ENCODE data around the gene CHGA.

The CHGA gene

GRCh38 chr14:92914087-92914656, 8.8 kb upstream of the CHGA start:
- no peak for DNase-seq (ENCODE audit: extremely low spot score)
- ChIA-PET POLR2A (no interaction called here), CTCF (interaction anchor here (1.4 kb wide), 1 partner anchor 10 kb away, joined by 4 read pairs; no protein-coding TSS in a partner anchor)
- no peak for TF ChIP-seq CTCF (IDR thresholded peaks at IDR 0.05; ENCODE audit: control extremely low read depth, extremely low read depth, low read depth, missing control alignments)

GRCh38 chr14:92916201-92916600, 6.7 kb upstream of the CHGA start:
- no peak for TF ChIP-seq CTCF (IDR thresholded peaks at IDR 0.05; ENCODE audit: control extremely low read depth, extremely low read depth, low read depth, missing control alignments)
- CTCF ChIA-PET: interaction anchor here (1.0 to 1.6 kb wide), 3 partner anchors 9 to 11 kb away, joined by 3 to 4 read pairs (median 3); no protein-coding TSS in a partner anchor

GRCh38 chr14:92917041-92917940, 5.7 kb upstream of the CHGA start:
- CTCF ChIA-PET: interaction anchor here (0.6 to 1.2 kb wide), 2 partner anchors 12 to 19 kb away, joined by 3 read pairs; no protein-coding TSS in a partner anchor
- POLR2A ChIA-PET: no interaction called here
- TF ChIP-seq CTCF (IDR thresholded peaks at IDR 0.05; ENCODE audit: control extremely low read depth, extremely low read depth, low read depth, missing control alignments): no peak
- DNase-seq (ENCODE audit: extremely low spot score): no peak

More at GRCh38 chr14:92916201-92916600, 6.7 kb upstream of the CHGA start:
- no peak for DNase-seq (ENCODE audit: extremely low spot score)
- POLR2A ChIA-PET: no interaction called here

GRCh38 chr14:92917956-92918355, 5.0 kb upstream of the CHGA start:
- CTCF ChIA-PET: interaction anchor here (1.2 kb wide), 1 partner anchor 12 kb away, joined by 3 read pairs; no protein-coding TSS in a partner anchor
- no peak for DNase-seq (ENCODE audit: extremely low spot score)
- POLR2A ChIA-PET: no interaction called here
- TF ChIP-seq CTCF (IDR thresholded peaks at IDR 0.05; ENCODE audit: control extremely low read depth, extremely low read depth, low read depth, missing control alignments): no peak

- TF ChIP-seq CTCF (IDR thresholded peaks at IDR 0.05; ENCODE audit: control extremely low read depth, extremely low read depth, low read depth, missing control alignments): no peak
- POLR2A ChIA-PET: no interaction called here
- CTCF ChIA-PET: no interaction called here
- DNase-seq (ENCODE audit: extremely low spot score): no peak
Measured at GRCh38 chr14:92920001-92920400, 2.9 kb upstream of the CHGA start.

GRCh38 chr14:92922155-92922735, 705 bp upstream of the CHGA start:
- TF ChIP-seq CTCF (IDR thresholded peaks at IDR 0.05; ENCODE audit: control extremely low read depth, extremely low read depth, low read depth, missing control alignments): no peak
- ChIA-PET POLR2A (interaction anchor here (0.6 kb wide), 1 partner anchor 32 kb away, joined by 8 read pairs; no protein-coding TSS in a partner anchor), CTCF (no interaction called here)
- no peak for DNase-seq (ENCODE audit: extremely low spot score)

Data from GM10248 (cell line).